Activated naive CD4-positive, alpha-beta T cell treated with anti-CD3 and anti-CD28 coated beads for 36 hours (primary cell): ENCODE measurements around the gene CRABP2. TPM values are rescaled to one million over a fixed set of nuclear protein-coding genes. Genes with fewer than 3 reads are reported as not detected.
A peak's percentile ranks its signal among the peaks of the same experiment; 100 is the strongest.

Experiments
- CTCF ChIA-PET: fragments of 350-600 bp; sonication (Branson Sonifier 250); formaldehyde crosslinking; loops from one replicate; lab custom pipeline; 2021; ENCODE audit warnings: antibody characterized with exemption; lab: Charles Lee
- DNase-seq: peaks from one replicate; pipeline ENCODE4 v3.0.0-alpha.2; 2020
- H3K27ac Mint-ChIP-seq: one replicate; pipeline ENCODE4 v1.8.0; 2021; ENCODE audit warnings: mild to moderate bottlenecking, mixed read lengths
- H3K27me3 Mint-ChIP-seq: one replicate; pipeline ENCODE4 v1.8.0; 2021; ENCODE audit warnings: low read depth, mixed read lengths
- H3K36me3 Mint-ChIP-seq: one replicate; pipeline ENCODE4 v1.8.0; 2021; ENCODE audit warnings: low read depth, mixed read lengths
- H3K4me1 Mint-ChIP-seq: one replicate; pipeline ENCODE4 v1.8.0; 2021; ENCODE audit warnings: low read depth, mixed read lengths
- H3K4me3 Mint-ChIP-seq: one replicate; pipeline ENCODE4 v1.8.0; 2021; ENCODE audit warnings: mild to moderate bottlenecking, moderate library complexity, mixed read lengths
- H3K9me3 Mint-ChIP-seq: one replicate; pipeline ENCODE4 v1.8.0; 2021; ENCODE audit warnings: mixed read lengths
- intact Hi-C: fragments of 100-400 bp; cut with micrococcal nuclease; formaldehyde crosslinking; loops from one replicate; pipeline ENCODE4 v1.15.1; 2023
- total RNA-seq, 2 experiments: library from RNA; stranded (reverse); gene quantifications; one replicate each; pipeline ENCODE4 v1.2.3, GENCODE V29; 2021

The CRABP2 gene
- total RNA-seq, 2 experiments from 2014 or later: 0.45 to 0.72 TPM

DNA sequence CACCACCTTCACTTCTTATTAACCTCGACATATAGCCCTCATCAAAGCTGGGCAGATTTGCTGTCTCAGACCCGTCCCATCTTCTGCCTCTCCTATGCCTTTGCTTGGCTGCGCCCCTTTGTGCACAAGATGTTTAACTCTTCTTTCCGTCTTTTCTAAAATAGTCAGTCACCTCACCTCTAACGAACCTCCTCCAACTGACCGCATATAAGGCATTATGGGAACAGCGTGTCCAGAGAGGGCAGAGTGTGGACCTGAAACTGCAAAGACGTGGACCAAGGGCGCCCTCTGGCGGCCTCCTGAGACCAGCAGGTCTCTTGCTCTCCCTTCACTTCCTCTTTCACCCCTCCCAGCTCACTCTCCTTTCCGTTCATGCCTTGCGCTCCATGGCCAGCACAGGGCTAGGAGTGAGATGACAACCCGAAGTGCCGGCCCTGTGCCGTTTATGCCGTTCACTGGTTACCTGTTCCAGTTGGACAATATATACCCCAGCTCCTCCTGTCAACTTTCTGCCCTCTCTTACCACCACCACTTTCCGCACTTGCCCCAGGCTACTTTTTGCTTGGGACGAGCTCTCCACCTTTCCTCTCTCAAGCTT lies 20.4 kb upstream of the CRABP2 start:
- intact Hi-C loops: loop anchor here (1.0 to 5.0 kb wide), 6 partner anchors 19 to 388 kb away; partner anchors contain the start of genes CCT3, NTRK1 and TSACC
- H3K9me3 Mint-ChIP-seq: no peaks in the 10 kb centered on the region
- peak; percentile 87 for DNase-seq
- H3K4me3 Mint-ChIP-seq: no peak overlapping the region
- no peaks in the 10 kb centered on the region for H3K27me3 Mint-ChIP-seq
- H3K27ac Mint-ChIP-seq: no peak overlapping the region
- CTCF ChIA-PET: interaction anchor here (0.6 to 5.8 kb wide), 63 partner anchors 8 to 389 kb away, joined by 3 to 166 read pairs (median 5); partner anchors contain the start of genes CRABP2, HDGF, INSRR and MRPL24
- H3K4me1 Mint-ChIP-seq: peaks cover 37% of the 10 kb centered on the region
- H3K36me3 Mint-ChIP-seq: peaks cover 38% of the 10 kb centered on the region

GRCh38 chr1:156721535-156721934 lies 16.2 kb upstream of the CRABP2 start:
- CTCF ChIA-PET: interaction anchor here (1.0 to 3.5 kb wide), 5 partner anchors 16 to 76 kb away, joined by 3 to 34 read pairs (median 6); partner anchors contain the start of gene CRABP2
- intact Hi-C loops: loop anchor here (1.0 kb wide), 1 partner anchor 15 kb away; no protein-coding TSS in a partner anchor
- peaks cover 36% of the 10 kb centered on the region for H3K36me3 Mint-ChIP-seq
- no peaks in the 10 kb centered on the region for H3K27me3 Mint-ChIP-seq
- H3K27ac Mint-ChIP-seq: peak overlapping the region; percentile 30
- no peaks in the 10 kb centered on the region for H3K9me3 Mint-ChIP-seq
- DNase-seq: no peak
- peaks cover 21% of the 10 kb centered on the region for H3K4me1 Mint-ChIP-seq
- H3K4me3 Mint-ChIP-seq: no peak overlapping the region

- no peak overlapping the region for H3K4me3 Mint-ChIP-seq
- intact Hi-C loops: loop anchor here (1.0 kb wide), 1 partner anchor 15 kb away; no protein-coding TSS in a partner anchor
Observed at GRCh38 chr1:156721131-156721530, 15.7 kb upstream of the CRABP2 start.

GRCh38 chr1:156717351-156717750 lies 12.0 kb upstream of the CRABP2 start:
- CTCF ChIA-PET: interaction anchor here (1.0 to 2.3 kb wide), 2 partner anchors 11 to 28 kb away, joined by 3 to 12 read pairs; partner anchors contain the start of gene CRABP2
- Mint-ChIP-seq H3K4me3 (no peak overlapping the region), H3K27ac (no peak overlapping the region), H3K27me3 (no peaks in the 10 kb centered on the region), H3K36me3 (peaks cover 15% of the 10 kb centered on the region), H3K4me1 (peaks cover 6% of the 10 kb centered on the region), H3K9me3 (no peaks in the 10 kb centered on the region)
- intact Hi-C loops: no loop called here
- no peak for DNase-seq

More at GRCh38 chr1:156721131-156721530, 15.7 kb upstream of the CRABP2 start:
- H3K36me3 Mint-ChIP-seq: peaks cover 36% of the 10 kb centered on the region
- H3K4me1 Mint-ChIP-seq: peaks cover 21% of the 10 kb centered on the region
- CTCF ChIA-PET: interaction anchor here (1.3 to 3.5 kb wide), 4 partner anchors 15 to 76 kb away, joined by 3 to 34 read pairs (median 12); partner anchors contain the start of gene CRABP2
- H3K9me3 Mint-ChIP-seq: no peaks in the 10 kb centered on the region
- no peak for DNase-seq
- peak overlapping the region; percentile 30 for H3K27ac Mint-ChIP-seq
- H3K27me3 Mint-ChIP-seq: no peaks in the 10 kb centered on the region

GRCh38 chr1:156714830-156715229 lies 9.4 kb upstream of the CRABP2 start:
- Mint-ChIP-seq H3K27me3 (no peaks in the 10 kb centered on the region), H3K4me3 (no peak overlapping the region), H3K4me1 (no peaks in the 10 kb centered on the region), H3K9me3 (no peaks in the 10 kb centered on the region), H3K27ac (no peak overlapping the region), H3K36me3 (peaks cover 6% of the 10 kb centered on the region)
- intact Hi-C loops: no loop called here
- DNase-seq: no peak
- CTCF ChIA-PET: interaction anchor here (0.7 to 7.9 kb wide), 7 partner anchors 9 to 124 kb away, joined by 3 to 69 read pairs (median 7); partner anchors contain the start of genes CRABP2 and METTL25B

- H3K27me3 Mint-ChIP-seq: no peaks in the 10 kb centered on the region
- no peak overlapping the region for H3K27ac Mint-ChIP-seq
- CTCF ChIA-PET: interaction anchor here (1.6 to 7.9 kb wide), 4 partner anchors 12 to 88 kb away, joined by 5 to 69 read pairs (median 30); partner anchors contain the start of gene METTL25B
- peaks cover 6% of the 10 kb centered on the region for H3K36me3 Mint-ChIP-seq
- H3K4me1 Mint-ChIP-seq: no peaks in the 10 kb centered on the region
- no peak overlapping the region for H3K4me3 Mint-ChIP-seq
- no peak for DNase-seq
- no peaks in the 10 kb centered on the region for H3K9me3 Mint-ChIP-seq
- intact Hi-C loops: no loop called here
Observed at GRCh38 chr1:156712626-156713025, 7.2 kb upstream of the CRABP2 start.

GRCh38 chr1:156711011-156711817 lies 5.8 kb upstream of the CRABP2 start:
- H3K4me1 Mint-ChIP-seq: peaks cover 9% of the 10 kb centered on the region
- H3K9me3 Mint-ChIP-seq: no peaks in the 10 kb centered on the region
- H3K27ac Mint-ChIP-seq: no peak overlapping the region
- peaks cover 2% of the 10 kb centered on the region for H3K36me3 Mint-ChIP-seq
- CTCF ChIA-PET: interaction anchor here (0.6 to 7.9 kb wide), 8 partner anchors 15 to 278 kb away, joined by 3 to 69 read pairs (median 4); partner anchors contain the start of genes METTL25B and NTRK1
- intact Hi-C loops: no loop called here
- peaks cover 3% of the 10 kb centered on the region for H3K27me3 Mint-ChIP-seq
- H3K4me3 Mint-ChIP-seq: no peak overlapping the region
- DNase-seq: no peak

- no peaks in the 10 kb centered on the region for H3K36me3 Mint-ChIP-seq
- H3K4me1 Mint-ChIP-seq: peaks cover 21% of the 10 kb centered on the region
- H3K27ac Mint-ChIP-seq: no peak overlapping the region
- H3K9me3 Mint-ChIP-seq: no peaks in the 10 kb centered on the region
- H3K27me3 Mint-ChIP-seq: peaks cover 8% of the 10 kb centered on the region
- DNase-seq: no peak
- intact Hi-C loops: loop anchor here (5.0 kb wide), 1 partner anchor 152 kb away; the partner anchor contains the start of gene NTRK1
- no peak overlapping the region for H3K4me3 Mint-ChIP-seq
- CTCF ChIA-PET: interaction anchor here (6.4 to 11.8 kb wide), 3 partner anchors 16 to 19 kb away, joined by 53 to 183 read pairs (median 69); partner anchors contain the start of gene METTL25B
Observed at GRCh38 chr1:156709757-156710489, 4.5 kb upstream of the CRABP2 start.

DNA sequence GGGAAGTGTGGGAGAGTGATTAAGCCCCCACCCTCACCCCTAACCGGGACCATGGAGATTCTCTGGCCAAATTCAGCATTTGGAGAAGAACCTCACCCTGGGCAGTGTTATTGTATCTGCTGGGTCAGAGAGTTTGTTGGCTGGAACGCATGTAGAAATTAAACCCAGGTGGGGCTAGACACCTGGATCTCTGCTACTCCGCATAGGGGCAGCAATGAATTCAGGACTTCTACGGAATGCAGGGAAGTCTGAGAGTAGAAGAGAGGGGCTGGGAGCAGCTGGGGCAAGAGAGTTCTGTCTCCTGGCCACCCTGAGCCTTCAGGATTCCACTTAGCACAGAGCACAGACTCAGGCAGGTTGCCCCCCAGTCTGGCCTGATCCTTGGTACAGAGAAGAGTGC lies 3.6 kb upstream of the CRABP2 start:
- Mint-ChIP-seq H3K4me3 (no peak overlapping the region), H3K9me3 (no peaks in the 10 kb centered on the region), H3K27ac (no peak overlapping the region), H3K4me1 (peaks cover 27% of the 10 kb centered on the region), H3K36me3 (no peaks in the 10 kb centered on the region), H3K27me3 (peaks cover 16% of the 10 kb centered on the region)
- no peak for DNase-seq
- intact Hi-C loops: loop anchor here (5.0 kb wide), 1 partner anchor 153 kb away; the partner anchor contains the start of gene NTRK1
- CTCF ChIA-PET: interaction anchor here (7.9 to 11.8 kb wide), 2 partner anchors 17 to 18 kb away, joined by 69 to 183 read pairs; partner anchors contain the start of gene METTL25B

DNA sequence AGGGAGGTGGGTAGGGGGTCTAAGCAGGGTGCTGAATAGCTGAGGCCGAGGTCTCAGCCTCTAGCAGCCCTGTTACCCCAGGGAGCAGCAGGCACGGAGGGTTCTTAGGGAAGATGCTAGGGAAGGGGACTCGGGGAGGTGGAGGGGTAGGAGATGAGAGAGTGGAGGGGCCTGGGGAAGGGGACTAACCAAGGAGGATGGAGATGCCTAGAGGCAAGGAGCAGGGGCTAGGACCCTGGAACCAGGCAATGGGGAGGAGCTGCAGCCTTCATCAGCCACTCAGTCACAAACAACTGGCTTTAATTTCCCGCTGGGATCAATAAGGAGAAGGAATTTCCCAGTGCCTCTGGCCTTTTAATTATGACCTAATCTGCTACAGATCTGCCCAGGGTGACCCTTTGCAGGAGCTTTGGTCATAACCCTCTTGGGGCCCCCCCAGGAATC lies 2.9 kb upstream of the CRABP2 start:
- no peak overlapping the region for H3K4me3 Mint-ChIP-seq
- peaks cover 22% of the 10 kb centered on the region for H3K27me3 Mint-ChIP-seq
- peaks cover 27% of the 10 kb centered on the region for H3K4me1 Mint-ChIP-seq
- H3K36me3 Mint-ChIP-seq: no peaks in the 10 kb centered on the region
- CTCF ChIA-PET: interaction anchor here (3.1 to 11.8 kb wide), 4 partner anchors 17 to 152 kb away, joined by 14 to 183 read pairs (median 36); partner anchors contain the start of gene NTRK1
- intact Hi-C loops: loop anchor here (5.0 kb wide), 1 partner anchor 154 kb away; the partner anchor contains the start of gene NTRK1
- no peak overlapping the region for H3K27ac Mint-ChIP-seq
- no peaks in the 10 kb centered on the region for H3K9me3 Mint-ChIP-seq
- no peak for DNase-seq
